Fibroblast of skin of left biceps (primary cell): ENCODE results near the gene TMED6.

Source experiments
- DNase-seq, 2 experiments: peaks; one replicate each; pipeline ENCODE4 v3.0.0-alpha.2; 2013; ENCODE audit warnings: low read depth in 2 of 2

TMED6 gene

GRCh38 chr16:69324013-69324531 is 27.5 kb downstream of the TMED6 start:
- no peak for DNase-seq

- no peak for DNase-seq
These were observed 28.2 kb downstream of the TMED6 start for GRCh38 chr16:69323415-69323814.

DNA sequence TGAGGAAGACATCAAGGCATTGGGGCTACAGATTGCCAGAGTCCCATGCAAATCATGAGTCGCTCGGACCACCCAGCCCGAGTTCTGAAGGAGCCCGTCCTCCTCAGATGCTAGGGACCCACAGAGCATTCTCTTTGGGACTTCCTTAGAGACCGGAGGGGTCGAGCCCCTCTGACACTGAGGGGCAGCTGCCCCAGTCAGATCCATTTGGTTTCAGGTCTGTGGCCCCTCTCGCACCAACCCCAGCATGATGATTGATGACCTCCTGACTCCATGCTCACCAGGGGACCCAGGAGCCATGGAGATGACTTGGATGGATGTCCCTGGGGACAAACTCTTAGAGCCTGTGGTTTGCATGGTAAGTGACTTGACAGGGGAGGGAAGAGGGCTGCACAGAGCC is 29.2 kb downstream of the TMED6 start:
- no peak for DNase-seq

DNA sequence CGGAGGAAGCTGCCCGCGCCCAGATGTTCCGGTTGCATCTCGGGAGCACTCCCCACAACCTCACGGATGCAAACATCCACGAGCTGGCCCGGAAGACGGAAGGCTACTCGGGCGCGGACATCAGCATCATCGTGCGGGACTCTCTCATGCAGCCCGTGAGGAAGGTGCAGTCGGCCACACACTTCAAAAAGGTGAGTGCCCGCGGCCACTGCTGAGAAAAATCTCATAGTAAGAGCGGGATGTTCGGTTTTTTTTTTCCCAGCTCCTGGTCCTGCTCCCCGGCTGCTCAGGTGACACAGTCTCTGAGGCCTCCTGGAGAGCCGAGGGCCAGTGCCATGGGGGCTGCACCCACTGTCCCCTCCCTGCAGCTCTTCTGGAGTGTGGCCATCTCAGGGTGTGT is 30.5 kb downstream of the TMED6 start:
- DNase-seq, result no peak

DNA sequence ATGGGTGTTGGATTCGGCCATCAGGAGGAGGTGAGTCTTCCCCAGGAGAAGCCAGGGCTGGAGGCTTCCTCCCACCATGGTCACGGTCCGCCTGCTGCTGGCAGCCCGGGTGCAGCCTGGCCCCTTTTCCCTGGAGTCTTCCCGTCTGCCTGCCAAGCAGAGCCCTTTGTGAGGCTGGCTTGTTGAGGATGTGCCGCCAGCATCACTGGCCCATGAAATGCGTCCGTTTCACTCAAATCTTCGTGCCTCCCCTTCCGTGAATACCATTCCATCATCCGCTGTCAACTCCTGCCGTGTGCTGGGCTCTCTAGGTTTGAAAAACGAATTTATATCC is 30.9 kb downstream of the TMED6 start:
- no peak for DNase-seq

- DNase-seq, result no peak
These were observed 31.5 kb downstream of the TMED6 start for GRCh38 chr16:69319826-69320739.

DNA sequence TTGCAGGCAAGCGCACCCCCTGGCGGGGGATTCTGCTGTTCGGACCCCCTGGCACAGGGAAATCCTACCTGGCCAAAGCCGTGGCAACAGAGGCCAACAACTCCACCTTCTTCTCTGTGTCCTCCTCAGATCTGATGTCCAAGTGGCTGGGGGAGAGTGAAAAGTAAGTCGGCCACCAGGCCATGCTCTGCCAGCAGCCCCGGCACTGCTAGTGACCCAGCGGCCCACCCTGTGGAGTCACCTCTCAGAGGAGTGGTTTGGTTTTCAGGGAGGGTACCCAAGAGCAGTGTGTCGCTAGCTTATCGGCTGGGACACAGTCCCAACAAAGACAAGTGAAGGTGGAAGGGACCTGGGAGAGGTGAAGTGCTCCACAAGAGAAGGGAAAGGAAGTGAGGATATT is 32.2 kb downstream of the TMED6 start:
- no peak for DNase-seq

DNA sequence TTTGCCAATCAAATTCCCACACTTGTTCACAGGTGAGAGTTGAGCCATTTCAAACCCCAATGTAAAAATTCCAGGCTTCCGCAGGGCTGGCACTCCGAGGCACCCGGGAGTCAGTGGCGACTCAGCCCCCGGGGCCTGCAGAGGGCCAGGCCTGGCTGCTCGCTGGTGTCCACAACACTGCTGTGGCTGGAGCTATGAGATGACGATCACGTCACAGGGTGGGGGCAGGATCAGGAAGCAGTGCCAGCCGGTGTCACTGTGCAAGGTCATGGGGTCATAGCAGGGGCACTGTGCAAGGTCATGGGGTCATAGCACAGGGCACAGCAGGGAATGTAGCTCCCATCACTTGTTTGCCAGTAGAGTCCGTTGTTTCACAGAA is 32.7 kb downstream of the TMED6 start:
- DNase-seq, result no peak

GRCh38 chr16:69318177-69318910 is 33.2 kb downstream of the TMED6 start:
- no peak for DNase-seq

DNA sequence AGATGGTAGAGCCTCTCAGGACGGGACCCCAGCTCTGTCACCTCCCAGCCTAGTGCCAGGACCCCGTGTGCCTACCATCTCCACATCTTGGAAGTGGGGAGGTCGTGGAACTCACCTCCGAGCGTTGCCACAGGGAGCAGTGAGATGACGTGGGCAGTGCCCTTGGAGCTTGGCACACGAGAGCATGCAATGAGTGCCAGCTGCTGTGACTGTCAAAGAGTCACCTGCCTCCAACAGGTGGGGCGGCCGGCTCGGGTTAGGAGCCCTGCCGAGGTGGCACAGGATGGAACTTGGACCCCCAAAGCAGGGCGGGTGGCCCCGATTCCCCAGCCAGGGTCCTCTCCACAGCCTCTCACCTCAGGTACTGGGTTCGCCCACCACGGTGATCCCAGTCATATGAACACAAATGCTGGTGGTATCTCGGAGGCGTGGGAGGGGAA is 35.0 kb downstream of the TMED6 start:
- DNase-seq, result no peak

- DNase-seq, result no peak
These were observed 35.9 kb downstream of the TMED6 start for GRCh38 chr16:69315486-69316311.

- DNase-seq, result no peak
These were observed 37.1 kb downstream of the TMED6 start for GRCh38 chr16:69314534-69314933.

DNA sequence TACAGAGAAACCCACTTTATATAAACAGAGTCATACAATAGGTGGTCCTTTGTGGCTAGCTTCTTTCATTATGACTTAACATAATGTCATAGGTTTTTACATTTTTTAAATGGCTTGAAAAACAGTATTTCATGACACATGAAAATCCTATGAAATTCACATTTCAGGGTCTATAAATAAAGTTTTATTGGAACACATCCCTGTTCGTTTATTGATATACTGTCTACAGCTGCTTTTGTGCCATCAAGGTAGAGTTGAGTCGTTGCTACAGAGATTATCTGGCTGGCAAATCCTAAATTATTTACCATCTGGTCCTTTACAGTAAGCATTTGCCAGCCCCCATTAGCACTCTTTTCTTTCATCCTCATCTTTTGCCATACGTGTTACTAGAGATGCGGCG is 38.1 kb downstream of the TMED6 start:
- DNase-seq, result no peak

GRCh38 chr16:69311533-69312387 is 39.8 kb downstream of the TMED6 start:
- DNase-seq, result no peak

- DNase-seq, result peak; percentile 88 to 90
These were observed 40.7 kb downstream of the TMED6 start, which contains the start of gene VPS4A for GRCh38 chr16:69310653-69311532. Gene VPS4A, plus strand, starts transcription at chr16:69311350. Its CDS starts 162 bp downstream, at chr16:69311512.

DNA sequence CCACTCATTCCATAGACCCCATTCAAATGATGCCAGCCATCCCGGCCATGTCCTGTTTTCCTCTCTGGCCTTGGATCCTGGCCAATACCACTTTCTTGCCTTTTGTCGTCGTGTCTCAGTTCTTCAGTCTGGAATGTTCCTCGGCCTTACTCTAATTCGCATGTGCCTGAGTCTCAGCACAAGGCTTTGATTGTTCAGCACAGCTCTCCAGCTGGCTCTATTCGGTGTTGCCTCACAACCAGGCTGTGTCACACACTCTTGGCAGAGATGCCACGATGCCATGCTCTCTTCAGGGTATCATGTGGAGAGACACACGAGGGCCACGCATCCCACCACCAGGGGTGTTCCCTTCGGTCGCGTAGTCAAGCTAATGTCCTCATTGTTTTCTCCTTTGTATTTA is 42.3 kb downstream of the TMED6 start:
- DNase-seq, result no peak

- no peak for DNase-seq
These were observed 43.7 kb downstream of the TMED6 start for GRCh38 chr16:69307856-69308255.

DNA sequence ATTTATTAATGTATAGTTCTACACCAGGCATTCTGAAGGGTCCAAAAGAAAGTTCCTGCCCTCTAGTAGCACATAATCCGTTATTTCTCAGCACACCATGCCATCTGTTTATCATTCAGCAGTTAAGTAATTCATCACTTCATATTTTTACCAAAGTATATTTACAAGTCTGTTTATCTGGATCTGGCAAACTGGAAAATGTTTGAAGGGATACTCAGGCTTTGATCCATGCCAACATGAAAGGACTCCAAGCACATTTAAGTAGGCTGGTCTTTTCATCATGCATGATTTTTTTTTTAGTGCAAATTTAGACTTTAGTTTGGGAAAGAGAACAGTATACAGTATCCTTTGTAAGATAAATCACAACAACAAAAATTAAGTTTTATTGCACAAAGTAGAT is 44.5 kb downstream of the TMED6 start:
- no peak for DNase-seq

DNA sequence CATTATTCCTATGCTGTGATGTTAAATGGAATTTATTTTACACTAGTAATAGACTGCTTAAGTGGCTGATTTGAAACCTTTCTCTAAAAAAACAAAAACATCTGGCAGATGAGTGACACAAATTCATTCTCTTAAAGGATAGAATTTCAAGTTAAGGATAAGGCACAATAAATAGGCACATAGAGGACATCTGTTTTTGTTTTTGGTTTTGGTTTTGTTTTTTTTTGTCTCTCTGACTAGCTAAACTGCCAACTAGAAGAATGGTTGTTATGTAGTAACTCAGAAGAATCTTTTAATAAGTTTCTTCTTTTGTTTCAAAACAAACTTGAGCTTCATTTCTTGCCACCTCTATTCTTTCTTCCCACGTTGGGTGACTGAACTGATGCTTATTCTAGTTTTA is 45.6 kb downstream of the TMED6 start:
- no peak for DNase-seq

- no peak for DNase-seq
These were observed 49.3 kb downstream of the TMED6 start for GRCh38 chr16:69302301-69302700.
